Measurements from ENCODE around the gene HNRNPUL1. TPM values are rescaled to one million over a fixed set of nuclear protein-coding genes. Genes with fewer than 3 reads are reported as not detected.
"Not testable (repeated sequence)": the region's sequence is repeated elsewhere in the genome, so short reads cannot be mapped to it uniquely, and the experiment has no call there.

Gene HNRNPUL1
- polyA plus RNA-seq, 4 donors = 188 to 209 (median 204) TPM

GRCh38 chr19:41273076-41273475 is 8.9 kb downstream of the HNRNPUL1 start:
- no peak for DNase-seq (ENCODE audit: low read depth in 4 of 4, low spot score in 3 of 4)

DNA sequence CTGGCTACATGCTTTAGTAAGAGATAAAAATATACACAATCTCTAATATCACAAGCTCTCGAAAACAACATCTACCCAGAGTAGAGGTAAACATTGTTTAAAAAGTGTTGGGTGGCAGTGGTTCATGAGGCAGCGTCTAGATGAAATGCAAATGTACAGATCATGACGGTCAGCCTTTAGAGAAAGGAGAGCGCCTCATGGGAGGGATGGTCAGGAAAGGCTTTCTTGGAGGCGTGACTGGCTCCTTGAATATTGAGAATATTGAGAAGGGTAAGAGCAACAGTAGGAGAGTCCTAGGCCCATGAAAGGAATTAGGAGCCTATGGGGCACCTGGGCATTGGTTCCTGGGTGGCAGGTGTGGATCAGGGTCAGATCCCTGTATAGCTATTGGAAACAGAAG is 10.6 kb downstream of the HNRNPUL1 start:
- DNase-seq (ENCODE audit: low read depth in 4 of 4, low spot score in 3 of 4) = no peak

GRCh38 chr19:41276231-41276630 is 12.1 kb downstream of the HNRNPUL1 start:
- no peak for DNase-seq (ENCODE audit: low read depth in 4 of 4, low spot score in 3 of 4)

GRCh38 chr19:41278478-41278877 is 14.3 kb downstream of the HNRNPUL1 start:
- DNase-seq (ENCODE audit: low read depth in 4 of 4, low spot score in 3 of 4) = no peak

DNA sequence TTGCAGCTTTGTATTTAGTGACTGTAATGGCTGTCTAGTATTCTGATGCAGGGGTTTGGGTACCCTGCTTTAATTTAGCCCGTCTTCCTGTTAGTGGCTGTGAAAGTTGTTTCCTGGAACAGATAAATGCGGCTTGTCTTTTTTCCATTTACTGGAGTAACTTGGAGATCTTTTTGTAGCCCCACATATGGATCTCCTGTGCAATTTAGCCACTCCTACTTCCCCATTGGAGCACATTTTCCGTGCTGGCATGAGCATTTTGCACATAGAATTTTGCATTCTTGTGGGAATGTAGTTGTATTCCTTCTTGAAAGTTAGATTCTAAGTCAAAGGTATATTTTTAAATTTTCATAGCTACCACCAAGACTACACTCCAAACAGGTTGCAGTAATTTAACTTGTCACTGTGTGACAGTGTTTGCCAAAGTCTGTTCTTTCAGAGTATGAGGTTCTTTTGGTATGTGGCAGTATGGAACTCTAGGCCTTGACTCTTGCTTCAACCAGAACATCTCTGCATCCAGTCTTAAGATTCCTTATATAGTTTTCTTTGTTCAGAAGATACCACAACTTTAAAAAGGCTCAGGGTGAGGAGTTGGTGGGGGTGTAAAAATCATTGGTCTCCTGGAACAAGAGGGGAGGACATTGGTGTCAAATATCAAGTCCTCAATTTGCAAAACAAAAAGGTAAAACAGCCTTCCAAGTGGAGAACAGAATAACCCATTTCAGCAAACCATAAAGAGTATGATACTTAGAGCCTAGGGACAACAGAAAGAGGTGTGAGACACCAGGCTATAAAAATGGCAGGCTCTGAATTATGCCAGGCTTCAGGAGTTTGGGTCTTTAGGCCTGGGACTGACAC is 24.7 kb downstream of the HNRNPUL1 start:
- DNase-seq (ENCODE audit: low read depth in 4 of 4, low spot score in 3 of 4) = no peak

DNA sequence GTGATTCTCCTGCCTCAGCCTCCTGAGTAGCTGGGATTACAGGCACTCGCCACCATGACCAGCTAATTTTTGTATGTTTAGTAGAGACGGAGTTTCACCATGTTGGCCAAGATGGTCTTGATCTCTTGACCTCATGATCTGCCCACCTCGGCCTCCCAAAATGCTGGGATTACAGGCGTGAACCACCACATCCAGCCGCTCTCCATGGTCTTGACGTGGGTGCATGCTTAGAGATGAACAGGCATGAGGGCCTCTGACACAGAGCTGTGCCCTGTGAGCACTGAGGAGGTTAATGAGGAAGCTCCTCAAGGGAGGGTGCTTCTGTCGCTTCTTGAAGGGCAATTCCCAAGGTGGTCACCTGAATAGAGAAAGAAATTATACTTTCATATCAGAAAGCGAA is 25.6 kb downstream of the HNRNPUL1 start:
- not testable (repeated sequence) for DNase-seq (ENCODE audit: low read depth in 4 of 4, low spot score in 3 of 4)

DNA sequence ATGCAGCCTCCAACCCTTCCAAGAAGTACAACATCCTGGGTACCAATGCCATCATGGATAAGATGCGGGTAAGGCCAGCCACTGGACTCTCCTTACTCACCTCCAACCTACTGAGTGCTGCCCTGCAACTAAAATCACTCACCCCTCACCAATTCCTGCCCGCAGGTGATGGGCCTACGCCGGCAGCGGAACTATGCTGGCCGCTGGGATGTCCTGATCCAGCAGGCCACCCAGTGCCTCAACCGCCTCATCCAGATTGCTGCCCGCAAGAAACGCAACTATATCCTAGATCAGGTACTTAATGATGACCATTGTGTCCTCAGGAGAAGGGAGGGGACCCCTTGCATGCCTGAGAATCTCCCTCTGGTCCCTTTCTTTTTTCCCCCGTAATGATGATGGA is 30.2 kb downstream of the HNRNPUL1 start:
- DNase-seq (ENCODE audit: low read depth in 4 of 4, low spot score in 3 of 4) = no peak

GRCh38 chr19:41295499-41295898 is 31.3 kb downstream of the HNRNPUL1 start:
- no peak for DNase-seq (ENCODE audit: low read depth in 4 of 4, low spot score in 3 of 4)

GRCh38 chr19:41296433-41296871 is 32.3 kb downstream of the HNRNPUL1 start:
- no peak for DNase-seq (ENCODE audit: low read depth in 4 of 4, low spot score in 3 of 4)

DNA sequence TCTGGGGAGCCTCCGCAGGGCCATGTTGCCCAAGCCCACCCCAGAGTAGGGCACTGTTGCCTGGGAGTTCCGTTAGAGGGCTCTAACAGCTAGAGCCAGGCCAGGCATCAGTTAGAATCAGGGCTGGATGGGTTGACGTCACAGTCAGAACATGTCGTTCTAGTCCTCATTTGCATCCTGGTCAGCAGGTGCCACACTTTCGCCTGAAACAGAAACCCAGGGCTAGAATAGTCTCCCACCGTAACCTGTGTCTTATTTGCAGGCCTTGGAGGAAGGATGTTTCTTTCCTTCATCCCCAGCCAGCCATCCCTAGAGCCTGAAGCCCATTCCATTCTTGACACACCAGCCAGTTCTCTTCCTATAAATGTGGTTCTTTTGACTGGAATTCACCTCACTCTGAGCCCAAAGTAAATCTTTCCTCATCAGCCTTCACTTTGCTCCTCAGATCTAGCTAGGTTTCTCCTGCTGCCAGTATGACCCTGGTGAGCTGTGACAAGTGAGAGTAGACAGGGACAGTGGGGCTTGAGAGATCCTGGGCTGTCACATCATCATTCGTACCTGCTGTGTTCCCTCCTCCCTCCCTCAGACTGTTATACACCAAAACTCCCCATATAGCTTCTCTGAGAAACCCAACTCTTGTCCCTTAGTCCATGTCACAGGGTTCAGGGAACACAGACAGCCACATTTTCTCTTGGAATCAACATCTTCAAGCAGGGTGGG is 33.6 kb downstream of the HNRNPUL1 start:
- DNase-seq (ENCODE audit: low read depth in 4 of 4, low spot score in 3 of 4) = no peak

DNA sequence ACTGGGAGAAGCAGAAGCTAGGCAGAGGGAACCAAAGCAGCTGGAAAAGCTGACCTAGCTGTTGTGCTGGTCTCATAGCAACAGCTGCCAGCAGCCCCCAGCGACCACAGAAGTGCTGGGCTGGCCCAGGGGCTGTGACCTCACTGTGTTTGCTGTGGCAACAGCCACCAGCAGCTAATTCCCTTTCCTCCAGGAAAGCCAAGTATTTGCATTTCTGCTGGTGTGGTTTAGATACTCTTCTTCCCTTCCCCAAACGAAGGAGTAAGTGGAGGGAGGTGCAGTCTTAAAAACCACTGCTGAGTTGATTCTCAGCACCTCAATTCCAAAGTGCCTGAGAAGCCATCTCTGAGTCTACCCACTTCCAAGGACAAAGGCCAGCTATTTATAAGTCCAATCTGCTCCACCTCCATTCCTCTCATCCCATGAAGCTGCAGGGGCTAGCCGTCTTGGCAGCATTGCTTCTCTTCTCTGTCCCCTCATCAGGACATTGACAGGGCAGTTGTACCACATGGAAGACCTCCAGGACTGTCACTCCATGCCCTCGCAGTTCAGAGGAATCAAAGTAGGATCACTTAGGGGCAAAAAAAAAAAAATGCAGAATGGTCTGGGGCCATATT is 34.3 kb downstream of the HNRNPUL1 start:
- no peak for DNase-seq (ENCODE audit: low read depth in 4 of 4, low spot score in 3 of 4)

DNA sequence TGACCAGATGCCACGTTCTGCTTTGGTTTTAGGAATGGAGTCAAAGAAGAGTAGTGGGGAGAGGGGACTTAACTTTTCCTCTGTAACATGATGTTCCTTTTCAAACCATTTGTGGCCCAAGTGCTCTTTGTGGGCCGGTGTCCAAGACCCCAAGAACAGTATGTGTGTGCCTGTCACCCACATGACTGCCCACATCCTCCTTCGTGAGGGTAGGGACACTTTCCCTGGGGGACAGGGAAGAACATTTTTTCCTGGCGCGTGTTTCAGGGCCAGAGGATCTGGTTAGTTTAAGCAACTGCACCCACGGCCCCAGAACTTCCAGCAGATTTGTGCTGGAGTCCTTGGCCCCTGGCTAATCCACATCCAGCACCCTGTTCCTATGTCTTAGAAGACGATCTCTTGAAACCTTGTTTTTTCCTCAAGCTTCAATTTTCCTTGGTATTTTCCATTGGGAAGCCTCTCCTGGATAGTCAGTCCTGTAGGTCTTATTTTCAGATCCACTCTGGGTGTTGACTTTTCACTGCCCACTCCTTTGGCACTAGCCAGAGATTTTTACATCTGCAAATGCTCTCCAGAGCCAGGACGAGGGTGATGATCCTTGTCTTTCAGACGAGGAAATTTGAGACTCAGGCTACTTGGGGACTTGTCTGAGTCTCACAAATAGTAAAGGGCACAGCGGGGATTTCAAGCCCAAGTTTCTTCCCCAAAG is 35.0 kb downstream of the HNRNPUL1 start:
- DNase-seq (ENCODE audit: low read depth in 4 of 4, low spot score in 3 of 4) = no peak

DNA sequence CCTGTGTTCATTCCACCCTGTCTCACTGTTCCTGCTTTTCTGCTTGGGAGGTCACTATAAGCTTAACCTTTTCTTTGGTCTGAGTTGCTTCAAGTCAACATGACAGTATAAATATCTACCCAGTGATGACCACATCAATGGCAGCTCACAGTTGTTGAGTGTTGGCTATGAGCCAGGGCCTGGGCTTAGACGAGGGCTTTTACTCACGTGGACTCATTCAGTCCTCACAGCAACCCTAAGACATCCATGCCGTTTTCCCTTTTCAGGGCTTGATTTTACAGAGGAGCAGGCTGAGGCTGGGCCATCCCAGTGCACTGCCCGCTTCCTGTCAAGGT is 35.5 kb downstream of the HNRNPUL1 start:
- no peak for DNase-seq (ENCODE audit: low read depth in 4 of 4, low spot score in 3 of 4)

DNA sequence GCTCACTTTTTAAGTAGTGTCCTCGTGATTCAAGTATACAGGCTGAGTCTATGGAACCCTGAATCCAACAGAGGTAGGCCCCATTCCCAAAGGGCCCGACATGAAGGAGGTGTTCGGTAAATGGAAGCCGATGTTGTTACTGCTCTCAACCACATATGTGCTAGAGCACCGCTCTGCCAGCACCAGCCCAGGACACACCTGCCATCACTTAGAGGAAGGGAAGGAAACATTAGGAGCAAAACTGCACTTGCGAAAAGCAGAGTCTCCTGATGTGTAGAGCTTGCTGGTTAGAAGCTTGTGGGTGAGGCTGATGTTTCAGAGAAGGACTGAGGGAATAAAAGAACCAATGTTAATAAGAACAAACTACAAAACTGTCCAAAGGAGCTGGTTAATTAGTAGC is 36.4 kb downstream of the HNRNPUL1 start:
- DNase-seq (ENCODE audit: low read depth in 4 of 4, low spot score in 3 of 4) = no peak

DNA sequence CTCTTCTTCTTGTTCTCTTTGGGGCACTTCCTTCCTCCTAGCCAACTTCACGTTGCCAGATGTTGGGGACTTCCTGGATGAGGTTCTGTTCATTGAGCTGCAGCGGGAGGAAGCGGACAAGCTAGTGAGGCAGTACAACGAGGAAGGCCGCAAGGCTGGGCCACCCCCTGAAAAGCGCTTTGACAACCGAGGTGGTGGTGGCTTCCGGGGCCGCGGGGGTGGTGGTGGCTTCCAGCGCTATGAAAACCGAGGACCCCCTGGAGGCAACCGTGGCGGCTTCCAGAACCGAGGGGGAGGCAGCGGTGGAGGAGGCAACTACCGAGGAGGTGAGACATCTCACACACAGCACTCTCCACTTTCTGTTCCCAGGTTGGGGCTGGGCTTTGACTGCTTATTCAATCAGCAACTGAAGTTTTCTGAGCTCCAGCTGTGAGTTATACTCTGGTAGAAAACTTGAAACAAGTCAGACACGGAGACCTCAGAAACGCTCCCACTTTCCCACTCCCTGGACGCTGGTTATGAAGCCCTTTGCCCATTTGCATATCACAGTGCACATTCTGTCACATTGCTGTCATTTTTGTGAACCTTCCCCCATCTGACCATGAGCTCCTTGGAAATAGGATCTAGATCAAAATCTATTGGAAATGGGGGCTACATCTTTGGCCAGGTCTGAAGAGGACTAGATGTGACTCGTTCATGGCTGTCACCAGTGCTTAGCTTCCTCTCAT is 38.6 kb downstream of the HNRNPUL1 start:
- no peak for DNase-seq (ENCODE audit: low read depth in 4 of 4, low spot score in 3 of 4)

- DNase-seq (ENCODE audit: low read depth in 4 of 4, low spot score in 3 of 4) = no peak
These were observed 39.8 kb downstream of the HNRNPUL1 start for GRCh38 chr19:41303954-41304353.

GRCh38 chr19:41304706-41305483 is 40.7 kb downstream of the HNRNPUL1 start:
- no peak for DNase-seq (ENCODE audit: low read depth in 4 of 4, low spot score in 3 of 4)

DNA sequence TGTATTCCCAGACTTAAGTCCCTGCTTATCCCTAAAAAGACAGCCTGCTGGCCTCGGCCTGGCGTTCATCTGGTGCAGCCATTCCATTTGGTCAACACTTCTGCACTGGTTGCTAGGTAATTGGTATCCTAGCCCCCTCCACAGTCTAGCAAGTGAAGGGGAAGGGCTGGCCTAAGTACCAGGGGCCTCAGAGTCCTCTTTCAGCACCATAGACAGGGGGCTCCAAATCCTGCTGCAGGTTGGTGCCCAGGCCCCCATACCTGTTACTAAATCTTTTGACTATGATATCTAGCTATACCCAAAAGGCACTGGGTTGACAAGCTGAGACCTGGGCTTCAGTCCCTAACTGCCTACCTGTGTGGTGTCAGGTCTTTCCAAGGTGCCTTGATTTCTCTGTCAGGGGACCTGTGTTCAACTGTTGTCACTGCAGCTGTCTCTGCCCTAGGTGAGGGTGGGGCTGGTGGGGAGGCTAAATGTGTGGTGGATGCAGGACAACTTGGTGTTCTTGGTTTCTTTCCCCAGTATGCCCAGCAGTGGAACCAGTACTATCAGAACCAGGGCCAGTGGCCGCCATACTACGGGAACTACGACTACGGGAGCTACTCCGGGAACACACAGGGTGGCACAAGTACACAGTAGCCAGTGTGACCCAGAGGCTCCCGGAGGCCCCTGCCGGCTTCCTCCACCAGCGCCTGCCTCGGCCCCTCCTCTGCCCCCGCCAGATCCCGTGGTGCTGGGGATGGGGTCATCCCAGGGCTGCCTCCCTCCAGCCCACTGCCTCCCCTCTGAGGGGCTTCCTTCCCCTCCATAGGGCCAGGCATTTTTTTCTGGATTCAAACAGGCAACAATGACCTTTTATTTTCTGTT is 42.0 kb downstream of the HNRNPUL1 start:
- DNase-seq (ENCODE audit: low read depth in 4 of 4, low spot score in 3 of 4) = no peak
